GM03348 (cell line): ENCODE data around the gene DIS3L2.
"Not testable (repeated sequence)": the region's sequence is repeated elsewhere in the genome, so short reads cannot be mapped to it uniquely, and the experiment has no call there.

Experiments used
- DNase-seq: peaks from one replicate; pipeline ENCODE4 v3.0.0; 2012; ENCODE audit warnings: low spot score

Gene DIS3L2

DNA sequence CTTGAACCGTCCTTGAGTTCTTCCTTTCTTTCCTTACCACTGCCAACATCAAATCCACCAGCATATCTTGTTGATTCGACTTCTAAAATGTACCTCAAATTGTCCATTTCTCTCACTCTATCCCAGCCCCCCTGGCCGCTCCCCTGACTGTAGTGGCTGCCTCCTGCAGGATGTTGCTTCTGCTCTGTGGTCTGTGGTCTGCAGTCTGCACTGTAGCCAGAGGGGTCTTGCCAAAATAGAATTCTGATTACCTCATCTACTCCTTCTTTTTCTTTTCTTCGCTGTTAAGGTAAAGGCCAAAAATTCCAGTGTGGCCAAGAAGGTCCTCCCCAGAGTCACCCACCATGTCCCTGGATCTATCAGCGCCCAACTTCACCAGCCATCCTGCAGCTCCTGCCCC lies 337.6 kb downstream of the DIS3L2 start:
- DNase-seq: no peak

DNA sequence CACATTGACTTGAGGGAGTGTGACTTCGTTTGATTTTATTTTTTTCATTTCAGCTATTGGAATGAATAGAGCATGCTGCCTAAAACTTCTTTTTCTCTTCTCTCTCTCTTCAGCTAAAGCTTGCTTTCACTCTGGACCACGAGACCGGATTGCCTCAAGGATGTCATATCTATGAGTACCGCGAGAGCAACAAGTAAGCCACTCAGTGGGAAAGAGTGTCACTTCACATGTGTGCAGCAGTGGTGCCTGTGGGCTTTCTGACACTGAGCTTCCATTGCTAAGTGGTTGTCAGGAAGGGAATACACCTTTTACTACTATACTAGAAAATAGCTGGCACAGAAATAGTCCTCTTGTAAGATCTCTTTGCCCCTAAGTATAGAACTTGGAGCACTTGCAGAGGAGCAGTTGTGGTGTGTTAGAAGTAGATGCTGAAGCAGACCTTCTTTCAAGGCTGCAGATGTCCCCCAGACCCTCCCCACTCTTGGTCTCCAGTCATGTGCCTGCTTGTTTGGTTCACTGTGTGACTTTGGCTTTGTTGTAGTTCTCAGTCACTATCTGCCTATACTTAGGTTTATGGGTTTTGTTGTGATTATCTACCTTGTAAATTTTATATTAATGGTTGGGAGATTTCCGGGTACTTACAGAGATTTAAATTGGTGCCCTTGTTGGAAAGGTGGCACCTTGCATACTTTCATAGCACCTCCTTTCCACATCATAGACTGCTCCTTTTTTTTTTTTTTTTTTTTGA lies 338.6 kb downstream of the DIS3L2 start:
- no peak for DNase-seq

GRCh38 chr2:232300894-232301387 lies 339.4 kb downstream of the DIS3L2 start:
- no peak for DNase-seq

DNA sequence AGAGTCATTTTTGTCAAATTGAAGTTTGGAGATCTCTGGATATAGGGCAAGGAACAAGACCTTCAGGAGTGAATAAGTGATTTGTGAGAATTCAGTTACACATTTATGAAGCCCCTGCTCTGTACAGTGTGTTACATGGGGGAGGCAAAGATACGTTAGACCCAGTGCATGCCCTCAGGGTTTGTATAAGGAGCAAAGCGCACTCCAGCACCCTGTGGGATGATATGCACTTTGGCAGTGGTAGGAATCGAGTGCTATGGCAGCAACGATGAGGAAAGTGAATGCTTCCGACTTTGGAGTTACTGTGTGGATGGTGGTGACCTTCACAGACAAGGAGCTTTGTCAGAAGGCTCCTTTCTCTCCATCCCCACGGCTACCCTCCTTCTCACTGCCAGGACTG lies 342.7 kb downstream of the DIS3L2 start:
- no peak for DNase-seq

DNA sequence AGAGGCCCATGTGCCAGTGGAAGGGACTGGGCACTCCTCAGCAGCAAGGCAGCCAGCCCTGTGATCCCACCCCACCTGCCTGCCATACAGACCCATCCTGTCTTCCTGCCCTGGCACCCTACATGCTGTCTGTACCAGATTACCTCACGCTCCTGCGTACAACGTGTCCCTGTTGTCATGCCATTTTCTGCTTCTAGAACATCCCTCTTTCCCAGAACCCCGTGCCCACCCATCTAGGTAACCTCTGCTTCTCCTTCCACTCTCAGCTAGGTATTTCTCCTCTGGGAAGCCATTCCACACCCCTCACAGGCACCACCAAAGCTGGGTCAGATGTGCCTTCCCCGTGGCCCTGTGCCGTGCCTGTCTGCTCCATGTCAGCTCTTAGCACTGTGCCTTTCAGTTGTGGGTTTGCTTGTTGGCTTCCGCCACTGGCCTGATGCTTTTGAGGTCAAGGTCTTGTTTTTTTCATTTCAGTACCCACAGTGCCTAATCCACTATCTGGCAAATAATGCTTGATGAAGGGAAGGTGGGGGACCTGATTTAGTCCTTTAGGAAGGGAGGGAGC lies 345.3 kb downstream of the DIS3L2 start:
- no peak for DNase-seq

DNA sequence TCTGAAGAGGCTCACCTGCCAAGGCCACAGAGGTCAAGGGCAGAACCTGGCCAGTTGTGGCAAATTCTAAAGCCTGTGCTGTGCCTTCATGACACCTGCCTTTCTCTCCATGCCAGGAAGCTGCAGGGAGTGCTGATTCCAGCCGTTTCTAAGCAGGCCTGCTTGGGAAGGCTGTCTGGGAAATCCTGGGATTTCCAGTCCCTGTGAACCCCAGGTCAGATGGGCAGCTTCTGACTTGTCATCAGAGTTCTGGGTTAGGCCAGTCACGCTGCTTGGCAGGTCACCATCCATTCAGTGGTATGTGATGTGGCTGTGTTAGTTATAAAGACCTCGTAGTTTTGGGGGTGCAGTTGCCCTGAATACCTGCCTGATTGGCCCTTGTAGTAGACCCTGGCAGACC lies 346.3 kb downstream of the DIS3L2 start:
- no peak for DNase-seq

DNA sequence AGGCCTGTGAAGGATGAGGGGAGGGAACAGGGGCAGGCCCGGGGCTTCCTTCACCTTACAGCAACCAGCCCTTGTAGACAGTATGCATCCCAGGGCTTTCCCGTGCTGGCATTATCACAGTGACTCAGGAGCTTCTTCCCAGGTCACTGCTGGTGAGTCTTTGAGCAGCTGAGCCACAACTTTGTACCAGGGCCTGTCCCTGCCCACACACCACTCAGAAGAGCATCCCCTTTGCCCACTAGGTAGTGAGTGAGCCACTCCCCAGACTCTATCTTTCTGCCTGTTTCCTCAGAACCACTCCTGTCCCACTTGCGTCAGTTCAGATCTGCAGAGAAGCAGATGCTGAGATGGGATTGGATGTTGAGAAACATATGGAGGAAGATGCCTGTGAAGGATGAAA lies 347.5 kb downstream of the DIS3L2 start:
- DNase-seq: no peak

DNA sequence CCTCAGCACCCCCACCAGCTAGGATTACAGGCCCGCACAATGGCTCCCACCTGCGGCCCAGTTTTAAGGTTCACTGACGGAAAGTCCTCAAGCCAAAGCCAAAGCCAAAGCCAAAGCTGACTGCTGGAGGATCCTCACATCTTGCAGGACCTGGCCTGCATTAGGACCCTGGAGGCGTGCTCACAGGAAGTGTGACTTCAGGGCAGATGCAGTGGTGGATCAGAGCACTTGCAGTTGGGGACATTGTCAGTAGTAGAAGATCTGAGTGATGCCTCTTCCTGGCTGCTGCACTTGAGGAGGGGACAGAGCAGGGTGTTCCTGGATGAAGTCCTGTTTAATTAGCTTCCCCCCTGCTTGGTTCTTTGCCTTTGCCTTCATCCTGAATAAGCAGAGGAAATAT lies 348.1 kb downstream of the DIS3L2 start:
- DNase-seq: no peak

DNA sequence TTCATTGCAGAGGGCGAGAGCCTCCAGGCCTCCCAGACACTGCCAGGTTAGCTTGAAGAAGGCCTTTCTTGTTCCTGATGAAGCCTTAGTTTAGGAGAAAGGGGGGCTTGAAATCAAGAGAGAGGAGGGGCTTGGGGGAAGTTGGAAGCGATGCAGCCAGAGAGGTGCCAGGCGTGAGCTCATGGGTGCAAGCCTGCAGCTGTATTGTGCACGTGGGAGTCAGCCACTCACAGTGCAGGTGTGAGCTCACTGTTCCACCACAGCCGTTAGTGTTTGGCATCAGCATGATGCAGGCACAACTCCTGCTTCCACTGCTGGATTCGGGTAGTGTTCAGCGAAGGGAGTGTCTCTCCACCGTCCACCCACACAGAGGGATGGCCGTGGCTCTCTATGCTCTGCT lies 348.6 kb downstream of the DIS3L2 start:
- no peak for DNase-seq

- peak; percentile 42 for DNase-seq
These were observed 349.2 kb downstream of the DIS3L2 start for GRCh38 chr2:232310696-232311095.

DNA sequence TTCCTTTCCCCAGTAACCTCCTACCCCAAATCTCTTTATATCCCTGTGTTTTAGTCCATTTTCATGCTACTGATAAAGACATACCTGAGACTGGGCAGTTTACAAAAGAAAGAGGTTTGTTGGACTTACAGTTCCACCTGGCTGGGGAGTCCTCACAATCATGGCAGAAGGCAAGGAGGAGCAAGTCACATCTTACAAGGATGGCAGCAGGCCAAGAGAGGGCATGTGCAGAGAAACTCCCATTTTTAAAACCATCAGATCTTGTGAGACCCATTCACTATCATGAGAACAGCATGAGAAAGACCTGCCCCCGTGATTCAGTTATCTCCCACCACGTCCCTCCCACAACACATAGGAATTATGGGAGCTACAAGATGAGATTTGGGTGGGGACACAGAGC lies 352.1 kb downstream of the DIS3L2 start:
- DNase-seq: not testable (repeated sequence)

GRCh38 chr2:232315049-232315922 lies 353.8 kb downstream of the DIS3L2 start:
- DNase-seq: peak; percentile 90

DNA sequence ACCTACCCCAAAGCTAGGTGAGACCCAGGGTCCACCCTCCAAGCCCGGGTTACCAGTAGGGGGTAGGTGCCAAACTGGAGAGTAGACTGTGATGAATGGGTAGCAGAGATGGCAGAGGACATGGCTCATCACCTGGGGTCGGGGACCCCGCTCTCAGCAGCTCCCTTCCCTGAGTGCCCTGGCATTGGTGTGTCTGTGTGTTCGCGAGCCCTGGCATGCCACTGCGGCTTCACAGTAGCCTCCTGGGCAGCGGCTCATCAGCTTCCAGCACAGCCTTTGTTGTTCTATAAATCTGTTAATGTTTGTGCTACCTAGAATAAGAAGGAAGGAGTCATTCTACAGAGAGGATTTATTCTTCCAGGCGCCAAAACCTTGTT lies 354.4 kb downstream of the DIS3L2 start:
- DNase-seq: no peak

- DNase-seq: no peak
These were observed 355.2 kb downstream of the DIS3L2 start for GRCh38 chr2:232316461-232317330.

GRCh38 chr2:232318169-232318855 lies 356.8 kb downstream of the DIS3L2 start:
- DNase-seq: no peak

- DNase-seq: no peak
These were observed 357.7 kb downstream of the DIS3L2 start for GRCh38 chr2:232319067-232319802.

- no peak for DNase-seq
These were observed 358.4 kb downstream of the DIS3L2 start for GRCh38 chr2:232319803-232320442.

GRCh38 chr2:232320443-232320803 lies 358.9 kb downstream of the DIS3L2 start:
- no peak for DNase-seq

DNA sequence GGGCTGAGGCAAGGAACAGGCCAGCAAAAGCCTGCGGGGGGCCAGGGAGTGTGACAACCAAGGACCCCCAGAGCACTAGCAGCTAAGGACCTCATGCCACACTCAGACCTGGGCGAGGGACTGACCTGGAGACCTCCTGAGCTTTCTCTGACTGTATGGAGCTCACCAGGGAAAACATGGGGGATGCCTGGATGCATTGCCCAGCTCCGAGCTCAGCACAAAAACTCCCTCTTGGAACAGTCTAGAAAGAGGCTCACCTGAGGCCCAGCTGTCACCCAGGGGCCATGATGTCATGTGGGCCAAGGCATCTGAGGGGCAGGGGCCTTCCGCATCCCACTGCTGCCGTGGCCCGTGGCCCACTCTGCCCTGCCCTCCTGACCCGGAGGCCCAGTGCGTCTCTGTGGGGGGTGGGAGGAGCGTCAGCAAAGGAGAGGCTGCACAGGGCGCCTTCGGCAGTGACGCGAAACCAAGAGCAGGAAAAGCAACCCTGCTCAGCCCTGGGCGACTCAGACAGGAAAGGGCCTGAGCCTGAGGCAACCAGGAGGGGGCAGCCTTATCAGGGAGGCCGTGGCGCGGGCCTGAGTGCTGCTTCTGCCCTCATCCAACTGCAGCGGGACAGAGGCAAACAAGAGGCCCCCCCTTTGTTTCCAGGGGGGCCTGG lies 359.8 kb downstream of the DIS3L2 start:
- DNase-seq: no peak
